ENCODE data around the gene DUSP12. TPM values are rescaled to one million over a fixed set of nuclear protein-coding genes. Genes with fewer than 3 reads are reported as not detected.

The DUSP12 gene
- total RNA-seq, 2 experiments from 2014 or later: 20.3 to 23.0 TPM

DNA sequence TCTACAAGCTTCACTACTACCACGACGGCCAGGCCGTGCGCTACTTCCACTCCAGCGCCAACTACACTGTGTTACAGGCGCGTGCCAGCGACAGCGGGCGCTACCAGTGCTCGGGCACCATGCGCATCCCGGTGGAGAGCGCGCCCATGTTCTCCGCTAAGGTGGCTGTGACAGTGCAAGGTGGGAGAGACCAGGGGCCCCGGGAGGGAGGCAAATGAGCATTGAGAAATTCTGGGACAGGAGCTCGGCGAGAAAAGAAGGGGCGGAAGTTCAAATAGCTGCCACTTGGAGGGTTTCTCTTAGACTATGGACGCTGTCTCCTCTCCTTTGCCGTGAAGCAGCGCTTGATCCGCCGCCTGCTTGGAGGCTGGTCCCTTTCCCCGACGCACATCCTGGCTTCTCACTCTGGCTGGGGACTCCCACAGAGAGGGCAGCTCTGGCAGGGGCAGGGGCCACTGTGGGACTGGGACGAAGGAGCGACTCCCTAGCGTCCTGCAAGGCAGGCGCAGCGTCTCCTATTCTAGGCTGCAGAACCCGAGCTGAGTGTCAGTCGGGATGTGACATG lies 23.6 kb upstream of the DUSP12 start:
- H3K4me1 ChIP-seq (ENCODE audit: insufficient read depth, low read length): peaks cover 33% of the 10 kb centered on the region
- ChIA-PET CTCF (interaction anchor here (1.2 to 2.2 kb wide), 3 partner anchors 10 to 16 kb away, joined by 3 to 11 read pairs (median 10); no protein-coding TSS in a partner anchor), POLR2A (interaction anchor here (0.8 to 4.7 kb wide), 16 partner anchors 9 to 500 kb away, joined by 3 to 39 read pairs (median 4); partner anchors contain the start of genes DUSP12 and TOMM40L)
- peaks cover 0 to 3% of the 10 kb centered on the region in 2 experiments for H3K27me3 ChIP-seq (ENCODE audit: control insufficient read depth in 1 of 2, insufficient read depth in 2 of 2, low read length in 2 of 2)
- no peaks in the 10 kb centered on the region for H3K36me3 ChIP-seq (ENCODE audit: insufficient read depth, low read length)
- H3K4me3 ChIP-seq (ENCODE audit: low read length): peak overlapping the region; percentile 80
- H3K27ac Mint-ChIP-seq: peak overlapping the region; percentile 12
- peaks cover 37% of the 10 kb centered on the region for H3K4me1 Mint-ChIP-seq (ENCODE audit: low read depth)
- H3K9me3 Mint-ChIP-seq: no peaks in the 10 kb centered on the region
- ATAC-seq (ENCODE audit: poor library complexity) (peak; percentile 35), DNase-seq (peak in 12 of 14 experiments; percentile 10 to 60 (median 28))
- peak overlapping the region; percentile 94 for H3K4me3 Mint-ChIP-seq
- peak overlapping the region in 1 of 2 donors; percentile 27 for H3K27ac ChIP-seq (ENCODE audit: low read depth in 1 of 2, low read length in 2 of 2)
- peaks cover 3% of the 10 kb centered on the region for H3K36me3 Mint-ChIP-seq (ENCODE audit: low read depth)
- H3K9me3 ChIP-seq (ENCODE audit: control insufficient read depth in 1 of 2, insufficient read depth in 1 of 2, low read length in 2 of 2): no peaks in the 10 kb centered on the region
- intact Hi-C loops (cut with DNase I, micrococcal nuclease): loop anchor here in 1 of 2 experiments (2.0 kb wide), 1 partner anchor 15 kb away; no protein-coding TSS in a partner anchor
- peaks cover 19% of the 10 kb centered on the region for H3K27me3 Mint-ChIP-seq
- TF ChIP-seq, protein P1, sequence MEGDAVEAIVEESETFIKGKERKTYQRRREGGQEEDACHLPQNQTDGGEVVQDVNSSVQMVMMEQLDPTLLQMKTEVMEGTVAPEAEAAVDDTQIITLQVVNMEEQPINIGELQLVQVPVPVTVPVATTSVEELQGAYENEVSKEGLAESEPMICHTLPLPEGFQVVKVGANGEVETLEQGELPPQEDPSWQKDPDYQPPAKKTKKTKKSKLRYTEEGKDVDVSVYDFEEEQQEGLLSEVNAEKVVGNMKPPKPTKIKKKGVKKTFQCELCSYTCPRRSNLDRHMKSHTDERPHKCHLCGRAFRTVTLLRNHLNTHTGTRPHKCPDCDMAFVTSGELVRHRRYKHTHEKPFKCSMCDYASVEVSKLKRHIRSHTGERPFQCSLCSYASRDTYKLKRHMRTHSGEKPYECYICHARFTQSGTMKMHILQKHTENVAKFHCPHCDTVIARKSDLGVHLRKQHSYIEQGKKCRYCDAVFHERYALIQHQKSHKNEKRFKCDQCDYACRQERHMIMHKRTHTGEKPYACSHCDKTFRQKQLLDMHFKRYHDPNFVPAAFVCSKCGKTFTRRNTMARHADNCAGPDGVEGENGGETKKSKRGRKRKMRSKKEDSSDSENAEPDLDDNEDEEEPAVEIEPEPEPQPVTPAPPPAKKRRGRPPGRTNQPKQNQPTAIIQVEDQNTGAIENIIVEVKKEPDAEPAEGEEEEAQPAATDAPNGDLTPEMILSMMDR (IDR thresholded peaks at IDR 0.05): no peak

DNA sequence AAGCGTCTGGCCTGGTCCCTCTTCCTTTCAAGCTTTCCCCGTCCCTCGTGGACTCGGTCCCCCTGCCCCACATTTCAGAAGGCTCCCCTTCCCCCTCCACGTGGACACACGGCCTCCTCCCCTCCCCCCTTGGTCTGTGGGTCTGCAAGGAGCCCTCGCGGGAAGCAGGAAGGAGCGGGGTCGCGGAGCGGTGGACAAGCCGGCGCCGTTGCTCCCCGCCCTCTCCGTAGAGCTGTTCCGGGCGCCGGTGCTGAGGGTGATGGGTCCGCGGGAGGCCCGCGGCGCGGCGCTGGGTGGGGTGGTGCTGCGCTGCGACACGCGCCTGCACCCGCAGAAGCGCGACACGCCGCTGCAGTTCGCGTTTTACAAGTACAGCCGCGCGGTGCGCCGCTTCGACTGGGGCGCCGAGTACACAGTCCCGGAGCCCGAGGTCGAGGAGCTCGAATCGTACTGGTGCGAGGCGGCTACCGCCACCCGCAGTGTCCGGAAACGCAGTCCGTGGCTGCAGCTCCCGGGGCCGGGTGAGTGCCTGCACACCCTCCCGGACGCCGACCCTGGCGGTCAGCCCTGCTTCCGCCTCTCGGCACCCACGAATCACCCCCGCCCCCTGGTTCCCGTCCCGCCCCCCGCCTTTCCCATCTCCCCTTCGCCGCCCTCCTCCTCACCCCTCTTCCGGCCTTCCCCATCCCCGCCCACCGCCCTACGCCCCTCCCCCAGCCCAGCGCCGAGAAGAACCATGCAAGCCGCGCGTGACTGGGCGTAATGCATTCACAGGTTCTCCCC lies 22.9 kb upstream of the DUSP12 start:
- DNase-seq: peak; percentile 47 to 88 (median 67)
- H3K27ac Mint-ChIP-seq: peak overlapping the region; percentile 12
- peaks cover 33% of the 10 kb centered on the region for H3K4me1 ChIP-seq (ENCODE audit: insufficient read depth, low read length)
- no peaks in the 10 kb centered on the region for H3K9me3 ChIP-seq (ENCODE audit: control insufficient read depth in 1 of 2, insufficient read depth in 1 of 2, low read length in 2 of 2)
- intact Hi-C loops (cut with DNase I, micrococcal nuclease): loop anchor here in 1 of 2 experiments (2.0 kb wide), 1 partner anchor 14 kb away; no protein-coding TSS in a partner anchor
- no peaks in the 10 kb centered on the region for H3K9me3 Mint-ChIP-seq
- peak overlapping the region; percentile 40 to 60 for H3K27ac ChIP-seq (ENCODE audit: low read depth in 1 of 2, low read length in 2 of 2)
- POLR2A ChIA-PET: interaction anchor here (0.8 to 4.7 kb wide), 16 partner anchors 9 to 501 kb away, joined by 3 to 39 read pairs (median 4); partner anchors contain the start of genes DUSP12 and TOMM40L
- peak overlapping the region; percentile 80 for H3K4me3 ChIP-seq (ENCODE audit: low read length)
- CTCF ChIA-PET: interaction anchor here (1.2 to 2.2 kb wide), 3 partner anchors 10 to 15 kb away, joined by 3 to 11 read pairs (median 10); no protein-coding TSS in a partner anchor
- H3K4me3 Mint-ChIP-seq: peak overlapping the region; percentile 94
- peaks cover 3% of the 10 kb centered on the region for H3K36me3 Mint-ChIP-seq (ENCODE audit: low read depth)
- TF ChIP-seq, protein P1 (IDR thresholded peaks at IDR 0.05): no peak
- H3K27me3 ChIP-seq (ENCODE audit: control insufficient read depth in 1 of 2, insufficient read depth in 2 of 2, low read length in 2 of 2): peaks cover 0 to 3% of the 10 kb centered on the region in 2 experiments
- ATAC-seq (ENCODE audit: poor library complexity): peak; percentile 61
- H3K36me3 ChIP-seq (ENCODE audit: insufficient read depth, low read length): no peaks in the 10 kb centered on the region
- H3K27me3 Mint-ChIP-seq: peaks cover 22% of the 10 kb centered on the region
- peaks cover 37% of the 10 kb centered on the region for H3K4me1 Mint-ChIP-seq (ENCODE audit: low read depth)

DNA sequence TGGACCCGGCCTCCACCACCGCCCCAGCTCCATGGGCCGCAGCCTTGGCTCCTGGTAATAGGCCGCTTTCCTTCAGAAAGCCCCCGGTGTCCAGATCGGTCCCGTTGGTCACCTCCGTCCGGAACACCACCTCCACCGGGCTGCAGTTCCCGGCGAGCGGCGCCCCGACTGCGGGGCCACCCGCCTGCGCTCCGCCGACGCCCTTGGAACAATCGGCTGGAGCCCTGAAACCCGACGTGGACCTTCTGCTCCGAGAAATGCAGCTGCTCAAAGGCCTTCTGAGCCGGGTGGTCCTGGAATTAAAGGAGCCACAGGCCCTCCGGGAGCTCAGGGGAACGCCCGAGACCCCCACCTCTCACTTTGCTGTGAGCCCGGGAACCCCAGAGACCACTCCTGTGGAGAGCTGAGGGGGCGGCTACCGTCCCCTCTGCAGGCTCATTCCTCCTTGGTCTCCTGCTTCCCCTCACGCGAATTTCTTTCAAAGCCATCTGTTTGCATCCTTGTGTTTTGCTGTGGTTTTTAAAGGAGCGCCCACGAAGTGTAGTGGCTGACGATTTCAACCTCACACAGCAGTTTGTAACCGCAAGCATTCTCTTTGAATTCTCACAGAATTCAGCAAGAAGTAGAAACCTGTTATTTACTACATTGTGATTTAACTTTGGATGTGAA lies 22.2 kb upstream of the DUSP12 start:
- Histone ChIP-seq H3K9me3 (ENCODE audit: control insufficient read depth in 1 of 2, insufficient read depth in 1 of 2, low read length in 2 of 2) (no peaks in the 10 kb centered on the region), H3K4me3 (ENCODE audit: low read length) (peak overlapping the region; percentile 80), H3K36me3 (ENCODE audit: insufficient read depth, low read length) (no peaks in the 10 kb centered on the region), H3K27ac (ENCODE audit: low read depth in 1 of 2, low read length in 2 of 2) (peak overlapping the region; percentile 40 to 60), H3K27me3 (ENCODE audit: control insufficient read depth in 1 of 2, insufficient read depth in 2 of 2, low read length in 2 of 2) (peaks cover 0 to 3% of the 10 kb centered on the region in 2 experiments), H3K4me1 (ENCODE audit: insufficient read depth, low read length) (peaks cover 33% of the 10 kb centered on the region)
- Mint-ChIP-seq H3K27me3 (peaks cover 21% of the 10 kb centered on the region), H3K36me3 (ENCODE audit: low read depth) (peaks cover 3% of the 10 kb centered on the region), H3K9me3 (no peaks in the 10 kb centered on the region), H3K4me1 (ENCODE audit: low read depth) (peaks cover 37% of the 10 kb centered on the region), H3K4me3 (peak overlapping the region; percentile 94), H3K27ac (peak overlapping the region; percentile 79)
- intact Hi-C loops (cut with DNase I, micrococcal nuclease): loop anchor here in 1 of 2 experiments (2.0 kb wide), 1 partner anchor 13 kb away; no protein-coding TSS in a partner anchor
- DNase-seq: peak in 12 of 14 experiments; percentile 9 to 82 (median 26)
- ATAC-seq (ENCODE audit: poor library complexity): peak; percentile 46
- POLR2A ChIA-PET: interaction anchor here (0.8 to 4.7 kb wide), 12 partner anchors 8 to 502 kb away, joined by 3 to 39 read pairs (median 4); partner anchors contain the start of genes DUSP12 and TOMM40L
- CTCF ChIA-PET: interaction anchor here (1.2 to 2.2 kb wide), 2 partner anchors 9 to 12 kb away, joined by 3 to 11 read pairs; no protein-coding TSS in a partner anchor
- TF ChIP-seq, protein P1 (IDR thresholded peaks at IDR 0.05): no peak

Measured in CD4-positive, alpha-beta T cell (primary cell).